ENCODE measurements around the gene STX17.

DNA sequence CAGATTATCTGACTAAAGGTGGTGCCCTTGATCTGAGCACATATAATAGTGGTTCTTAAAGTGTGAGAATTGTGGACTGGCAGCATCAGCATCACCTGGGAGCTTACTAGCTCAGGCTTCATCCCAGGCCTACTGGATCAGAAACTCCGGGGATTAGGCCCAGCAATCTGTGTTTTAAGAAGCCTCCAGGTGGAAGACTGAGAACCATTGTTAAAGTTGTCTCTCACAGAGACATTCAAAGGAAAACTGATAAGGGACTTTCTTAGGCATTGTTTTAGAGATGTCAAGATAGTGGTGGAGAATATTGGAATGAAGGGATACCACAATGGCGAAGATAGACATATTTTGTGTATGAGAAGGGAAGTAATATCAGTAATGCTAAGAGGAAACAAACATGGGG is 59.5 kb downstream of the STX17 start:
- TF ChIP-seq CTCF (IDR thresholded peaks at IDR 0.05 in 8 of 11, conservative IDR thresholded peaks at IDR 0.05 in 3 of 11) (no peak), POLR2A (IDR thresholded peaks at IDR 0.05) (no peak), POLR2AphosphoS5 (IDR thresholded peaks at IDR 0.05) (no peak)

All from spleen (tissue), 7 donors.